HepG2 (cell line): ENCODE measurements around the gene C2CD2. TPM values are rescaled to one million over a fixed set of nuclear protein-coding genes. Genes with fewer than 3 reads are reported as not detected.

Source experiments
- ATAC-seq: fragments of 200-7000 bp; cut with Tn5 transposase; 3 replicates; pipeline ENCODE4 v1.9.1; 2020; ENCODE audit warnings: mild to moderate bottlenecking, moderate library complexity
- BruUV-seq: library from RNA; stranded (reverse); fragments of 400-500 nt; replicated peaks from 2 replicates; lab custom pipeline; 2021; lab: Mats Ljungman, UMichigan
- CTCF ChIA-PET: fragments of 300-600 bp; formaldehyde crosslinking; extraction: SDS; loops from one replicate; lab custom pipeline; 2021; ENCODE audit warnings: low total read pairs, inconsistent platforms, low intra/inter-chr PET ratio; lab: Yijun Ruan, JAX
- POLR2A ChIA-PET: fragments of 350-600 bp; sonication (Branson Sonifier 250); formaldehyde crosslinking; loops from one replicate; lab custom pipeline; 2020; ENCODE audit warnings: antibody characterized with exemption, inconsistent platforms; lab: Yijun Ruan, JAX
- DNase-seq: peaks from one replicate; pipeline ENCODE4 v3.0.0-alpha.2; 2015; ENCODE audit warnings: low spot score
- FAIRE-seq: peaks from 3 replicates; lab custom pipeline; 2011; peaks lifted over from hg19 to GRCh38; lab: Jason Lieb, UNC
- H2AFZ ChIP-seq: one replicate; pipeline ENCODE4 v1.6.1; 2011; ENCODE audit warnings: low read length, inconsistent platforms
- H3K27ac ChIP-seq: fragments of 300-600 bp; 3 replicates; pipeline ENCODE4 v1.8.0; 2011; ENCODE audit warnings: mixed run types, mild to moderate bottlenecking, mixed read lengths, low read length, inconsistent platforms; ENCODE audit not compliant: insufficient read depth; ENCODE audit errors: extremely low read length
- H3K27me3 ChIP-seq, 2 experiments: fragments of 200-600 bp in 1 of 2; 2 replicates in 1 of 2; 3 replicates in 1 of 2; pipeline versions ENCODE4 v1.6.0 to v1.8.0; 2011; ENCODE audit warnings: low read length in 2 of 2, mild to moderate bottlenecking in 2 of 2, moderate library complexity in 2 of 2, inconsistent platforms in 1 of 2; ENCODE audit not compliant: insufficient read depth in 2 of 2, control insufficient read depth in 1 of 2
- H3K36me3 ChIP-seq, 2 experiments: fragments of 200-600 bp in 1 of 2; replicated peaks in 1 of 2; 2 replicates in 1 of 2; 3 replicates in 1 of 2; pipeline versions ENCODE4 v1.5.1 to v1.8.0; 2011; ENCODE audit warnings: low read length in 2 of 2, inconsistent platforms in 1 of 2; ENCODE audit not compliant: insufficient read depth in 2 of 2, control insufficient read depth in 1 of 2
- H3K4me1 ChIP-seq: 2 replicates; pipeline ENCODE4 v1.5.1; 2012; ENCODE audit warnings: low read length, inconsistent platforms; ENCODE audit not compliant: insufficient read depth
- H3K4me2 ChIP-seq: 2 replicates; pipeline ENCODE4 v1.6.0; 2011; ENCODE audit warnings: low read depth, low read length, inconsistent platforms
- H3K4me3 ChIP-seq, 3 experiments: fragments of 200-600 bp in 1 of 3; sonication (generic), shearing (Covaris generic) in 1 of 3; replicated peaks in 1 of 3; 2 replicates each; pipeline ENCODE4 v1.5.1; 2011 to 2016; ENCODE audit warnings: low read length in 3 of 3, inconsistent platforms in 2 of 3, low read depth in 2 of 3, mild to moderate bottlenecking in 2 of 3, control low read depth in 1 of 3, mixed read lengths in 1 of 3; ENCODE audit not compliant: insufficient read depth in 1 of 3
- H3K79me2 ChIP-seq: one replicate; pipeline ENCODE4 v1.6.1; 2011; ENCODE audit warnings: low read length, inconsistent platforms; ENCODE audit not compliant: insufficient read depth
- H3K9ac ChIP-seq: 2 replicates; pipeline ENCODE4 v1.6.0; 2011; ENCODE audit warnings: mild to moderate bottlenecking, low read depth, low read length, inconsistent platforms; ENCODE audit not compliant: insufficient read depth
- H3K9me3 ChIP-seq: 2 replicates; pipeline ENCODE4 v1.5.1; 2012; ENCODE audit warnings: mild to moderate bottlenecking, low read length
- H4K20me1 ChIP-seq: 2 replicates; pipeline ENCODE4 v1.6.0; 2011; ENCODE audit warnings: inconsistent platforms, mild to moderate bottlenecking, low read length, moderate library complexity; ENCODE audit not compliant: insufficient read depth
- MAFK ChIP-seq, 2 experiments: IDR thresholded peaks in 1 of 2; conservative IDR thresholded peaks in 1 of 2; 2 replicates each; pipeline ENCODE4 v1.6.1; 2011; ENCODE audit warnings: improper control_type of control experiment in 2 of 2, low read length in 2 of 2
- MEF2D ChIP-seq: sonication (generic); formaldehyde crosslinking; IDR thresholded peaks from 2 replicates; pipeline ENCODE4 v1.5.1; 2020; ENCODE audit warnings: mild to moderate bottlenecking, missing genetic modification reagents
- NFE2L2 ChIP-seq: fragments of 150-350 bp; IDR thresholded peaks from 2 replicates; pipeline ENCODE4 v1.6.1; 2014; ENCODE audit warnings: low read length
- NR2F1 ChIP-seq, 2 experiments: fragments of 450-650 bp in 1 of 2; formaldehyde crosslinking in 1 of 2; IDR thresholded peaks; 2 replicates each; pipeline versions ENCODE4 v1.5.0 to v1.6.1; 2016 to 2020; ENCODE audit warnings: mild to moderate bottlenecking in 1 of 2, missing compliant biosample characterization in 1 of 2, missing genetic modification reagents in 1 of 2, moderate library complexity in 1 of 2
- SAP130 ChIP-seq: IDR thresholded peaks from 2 replicates; pipeline ENCODE4 v1.6.1; 2016; ENCODE audit warnings: low read depth
- TFAP4 ChIP-seq: sonication (generic); IDR thresholded peaks from 2 replicates; pipeline ENCODE4 v1.6.1; 2016; ENCODE audit warnings: low read depth, borderline replicate concordance
- ZNF343 ChIP-seq: sonication (generic); formaldehyde crosslinking; IDR thresholded peaks from 2 replicates; pipeline ENCODE4 v1.4.0; 2020; ENCODE audit warnings: mild to moderate bottlenecking, missing genetic modification reagents
- WGBS: methylation state at CpG from one replicate; pipeline ENCODE4 v1.1.6; 2017; ENCODE audit warnings: low lambda C conversion rate; 5-methylcytosine and 5-hydroxymethylcytosine counted together
- in situ Hi-C: cut with HindIII; loops from 2 replicates; pipeline ENCODE4 v1.10.0; 2017; ENCODE audit warnings: low pct_unique_long_range_greater_than_20kb; ENCODE audit not compliant: extremely low pct_ligation_motif_present
- intact Hi-C: fragments of 100-400 bp; cut with micrococcal nuclease; formaldehyde crosslinking; loops from one replicate; pipeline ENCODE4 v1.10.0; 2022; ENCODE audit not compliant: unreplicated experiment
- polyA plus RNA-seq, 8 experiments: library from polyadenylated mRNA; depleted of rRNA in 3 of 8; stranded (reverse) in 7 of 8; unstranded in 1 of 8; fragments of >200 nt; fragmentation: Illumina TruSeq in 4 of 8; extraction: Trizol in 4 of 8; gene quantifications; 2 replicates each; pipeline versions ENCODE4 v1.2.1 to v1.2.3, GENCODE V29; 2011 to 2016; ENCODE audit warnings: low read depth in 4 of 8, missing spikeins in 1 of 8, mixed read lengths in 1 of 8; ENCODE audit not compliant: insufficient read depth in 1 of 8
- total RNA-seq, 5 experiments: library from RNA; depleted of rRNA; stranded (reverse); fragments of >200 nt; fragmentation: Illumina TruSeq; extraction: Trizol; gene quantifications; 2 replicates each; pipeline ENCODE4 v1.2.3, GENCODE V29; 2016; ENCODE audit warnings: low read depth in 1 of 5

C2CD2 gene
- total and polyA plus RNA-seq, 2 of the 13 experiments (the other 11 are each of a cell fraction or from before 2014, with no cell fraction given), result 12.5 to 19.7 TPM

GRCh38 chr21:41956926-41957729 is 3.3 kb upstream of the C2CD2 start:
- Histone ChIP-seq H3K9me3 (no peaks in the 10 kb centered on the region), H3K79me2 (peaks cover 6% of the 10 kb centered on the region), H3K4me3 (peak overlapping the region in 2 of 3 experiments; percentile 14 to 16; a peak in 2 of 6 replicates), H3K4me1 (peaks cover 77% of the 10 kb centered on the region), H3K27me3 (peaks cover 0 to 10% of the 10 kb centered on the region in 2 experiments; a peak in 1 of 5 replicates), H3K27ac (peak overlapping the region; percentile 7), H4K20me1 (no peaks in the 10 kb centered on the region), H3K9ac (no peak overlapping the region), H3K4me2 (peak overlapping the region; percentile 83), H2AFZ (no peak overlapping the region), H3K36me3 (no peaks in the 10 kb centered on the region)
- CTCF ChIA-PET, result no interaction called here
- FAIRE-seq (no peak), ATAC-seq (no peak), DNase-seq (no peak)
- no TSS peak for BruUV-seq
- in situ Hi-C loops, result loop anchor here (10.0 kb wide), 1 partner anchor 158 kb away; no protein-coding TSS in a partner anchor
- 55% methylated on average over 7 of the region's 9 CpGs for WGBS
- TF ChIP-seq ZNF343 (no peak), TFAP4 (peak; percentile 67; the same call in 1 of the 2 replicates), NR2F1 (CRISPR knock-in tag; IDR thresholded peaks at IDR 0.05) (no peak), MAFK (conservative IDR thresholded peaks at IDR 0.05 in 1 of 2, IDR thresholded peaks at IDR 0.05 in 1 of 2; ENCODE audit: low read length in 2 of 2) (0 out of 4 replicates have a peak, but pooled peaks of 1 of the 2 experiments have one; percentile 2), MEF2D (0 out of 2 replicates have a peak, but pooled peaks have one; percentile 27), NFE2L2 (peak; percentile 56; the same call in 1 of the 2 replicates), SAP130 (CRISPR knock-in tag) (0 out of 2 replicates have a peak, but pooled peaks have one; percentile 25)
- intact Hi-C loops, result loop anchor here (2.0 kb wide), 1 partner anchor 24 kb away; no protein-coding TSS in a partner anchor
- POLR2A ChIA-PET, result interaction anchor here (0.5 to 2.3 kb wide), 6 partner anchors 17 to 83 kb away, joined by 3 to 14 read pairs (median 6); partner anchors contain the start of gene PRDM15
